Mesenchymal stem cell (in vitro differentiated cells and primary cell): ENCODE measurements around the gene CD40.

ENCODE experiments used
- DNase-seq: peaks from one replicate; pipeline ENCODE4 v3.0.0-alpha.2; 2013
- H2AFZ ChIP-seq: one replicate; pipeline ENCODE4 v1.6.1; 2013; ENCODE audit warnings: low read depth, mild to moderate bottlenecking, control low read depth, inconsistent platforms, low read length, moderate library complexity
- H2AK5ac ChIP-seq: 2 replicates; pipeline ENCODE4 v1.6.1; 2013; ENCODE audit warnings: low read length, moderate library complexity, mild to moderate bottlenecking, inconsistent platforms; ENCODE audit not compliant: severe bottlenecking
- H2BK120ac ChIP-seq: one replicate; pipeline ENCODE4 v1.6.1; 2013; ENCODE audit warnings: low read depth, mild to moderate bottlenecking, inconsistent platforms, low read length, moderate library complexity
- H2BK12ac ChIP-seq, 2 experiments: one replicate each; pipeline ENCODE4 v1.6.1; 2013; ENCODE audit warnings: inconsistent platforms in 2 of 2, low read length in 2 of 2, mild to moderate bottlenecking in 2 of 2, moderate library complexity in 2 of 2, control low read depth in 1 of 2
- H2BK15ac ChIP-seq: one replicate; pipeline ENCODE4 v1.6.1; 2013; ENCODE audit warnings: mild to moderate bottlenecking, low read depth, inconsistent platforms; ENCODE audit not compliant: poor library complexity, severe bottlenecking
- H2BK5ac ChIP-seq: 2 replicates; pipeline ENCODE4 v1.6.1; 2013; ENCODE audit warnings: low read depth, mild to moderate bottlenecking, low read length, control low read depth, inconsistent platforms; ENCODE audit not compliant: poor library complexity, severe bottlenecking
- H3K14ac ChIP-seq, 2 experiments: one replicate each; pipeline ENCODE4 v1.6.1; 2013; ENCODE audit warnings: inconsistent platforms in 2 of 2, low read length in 2 of 2, control low read depth in 1 of 2, mild to moderate bottlenecking in 1 of 2, moderate library complexity in 1 of 2
- H3K18ac ChIP-seq, 2 experiments: one replicate each; pipeline ENCODE4 v1.6.1; 2013; ENCODE audit warnings: inconsistent platforms in 2 of 2, low read length in 2 of 2, control low read depth in 1 of 2, low read depth in 1 of 2, mild to moderate bottlenecking in 1 of 2
- H3K23ac ChIP-seq, 2 experiments: one replicate each; pipeline ENCODE4 v1.6.1; 2013; ENCODE audit warnings: inconsistent platforms in 2 of 2, low read length in 2 of 2, mild to moderate bottlenecking in 2 of 2, moderate library complexity in 2 of 2, control low read depth in 1 of 2
- H3K27ac ChIP-seq: 2 replicates; pipeline ENCODE4 v1.5.1; 2013; ENCODE audit warnings: mild to moderate bottlenecking, moderate library complexity, low read length, control low read depth, inconsistent platforms; ENCODE audit not compliant: poor library complexity, severe bottlenecking
- H3K27me3 ChIP-seq, 2 experiments: 2 replicates each; pipeline versions ENCODE4 v1.6.1 to v1.7.0; 2013; ENCODE audit warnings: low read length in 2 of 2, mild to moderate bottlenecking in 2 of 2, moderate library complexity in 2 of 2, control low read depth in 1 of 2, inconsistent platforms in 1 of 2; ENCODE audit not compliant: control insufficient read depth in 1 of 2, insufficient read depth in 1 of 2
- H3K36me3 ChIP-seq, 2 experiments: 2 replicates each; pipeline versions ENCODE4 v1.6.1 to v1.7.0; 2013; ENCODE audit warnings: low read length in 2 of 2, control low read depth in 1 of 2, inconsistent platforms in 1 of 2, low read depth in 1 of 2, mild to moderate bottlenecking in 1 of 2; ENCODE audit not compliant: insufficient read depth in 2 of 2, control insufficient read depth in 1 of 2
- H3K4ac ChIP-seq, 2 experiments: one replicate each; pipeline ENCODE4 v1.6.1; 2013; ENCODE audit warnings: inconsistent platforms in 2 of 2, low read length in 2 of 2, mild to moderate bottlenecking in 2 of 2, moderate library complexity in 2 of 2, control low read depth in 1 of 2, low read depth in 1 of 2
- H3K4me1 ChIP-seq: 2 replicates; pipeline ENCODE4 v1.6.1; 2013; ENCODE audit warnings: low read depth, low read length, control low read depth; ENCODE audit not compliant: control insufficient read depth, insufficient read depth
- H3K4me2 ChIP-seq: 2 replicates; pipeline ENCODE4 v1.6.1; 2013; ENCODE audit warnings: low read length, mild to moderate bottlenecking, inconsistent platforms; ENCODE audit not compliant: poor library complexity, severe bottlenecking
- H3K4me3 ChIP-seq, 2 experiments: 2 replicates each; pipeline versions ENCODE4 v1.5.1 to v1.7.0; 2013; ENCODE audit warnings: low read length in 2 of 2, mild to moderate bottlenecking in 2 of 2, control low read depth in 1 of 2, low read depth in 1 of 2; ENCODE audit not compliant: insufficient read depth in 1 of 2
- H3K79me1 ChIP-seq: replicated peaks from 2 replicates; pipeline ENCODE4 v1.6.1; 2013; ENCODE audit warnings: mild to moderate bottlenecking, control low read depth, low read length, inconsistent platforms; ENCODE audit not compliant: poor library complexity, severe bottlenecking
- H3K9ac ChIP-seq: 2 replicates; pipeline ENCODE4 v1.7.0; 2013; ENCODE audit warnings: mild to moderate bottlenecking, low read length, moderate library complexity
- H3K9me3 ChIP-seq: 2 replicates; pipeline ENCODE4 v1.7.0; 2013; ENCODE audit warnings: mild to moderate bottlenecking, low read length; ENCODE audit not compliant: control insufficient read depth
- H4K8ac ChIP-seq: one replicate; pipeline ENCODE4 v1.6.1; 2013; ENCODE audit warnings: inconsistent platforms, mild to moderate bottlenecking, low read length, moderate library complexity
- H4K91ac ChIP-seq: one replicate; pipeline ENCODE4 v1.6.1; 2013; ENCODE audit warnings: mild to moderate bottlenecking, low read length, inconsistent platforms
- WGBS: methylation state at CpG from one replicate; pipeline ENCODE4 v1.1.7; 2013; ENCODE audit warnings: mixed read lengths; 5-methylcytosine and 5-hydroxymethylcytosine counted together

CD40 gene

GRCh38 chr20:46177768-46178167 is 59.7 kb downstream of the CD40 start:
- Histone ChIP-seq H3K36me3 (no peaks in the 10 kb centered on the region), H3K4me1 (peaks cover 8% of the 10 kb centered on the region), H3K9me3 (no peaks in the 10 kb centered on the region), H4K8ac (no peak overlapping the region), H3K9ac (no peak overlapping the region), H2BK5ac (no peak overlapping the region), H3K4me3 (peak overlapping the region in 1 of 2 experiments; percentile 1), H2BK12ac (no peak overlapping the region), H3K4ac (no peak overlapping the region), H3K14ac (no peak overlapping the region), H3K27me3 (peaks cover 52 to 87% of the 10 kb centered on the region in 2 experiments), H3K79me1 (no peaks in the 10 kb centered on the region), H3K27ac (no peak overlapping the region), H4K91ac (no peak overlapping the region), H3K4me2 (no peak overlapping the region), H2AFZ (no peak overlapping the region), H3K18ac (no peak overlapping the region), H3K23ac (no peak overlapping the region), H2BK120ac (no peak overlapping the region), H2AK5ac (no peak overlapping the region), H2BK15ac (no peak overlapping the region)
- DNase-seq, result no peak
- WGBS, result 86% methylated on average over 15 of the region's 15 CpGs

- Histone ChIP-seq H2BK5ac (no peak overlapping the region), H3K27ac (no peak overlapping the region), H3K9ac (no peak overlapping the region), H3K27me3 (peaks cover 41 to 77% of the 10 kb centered on the region in 2 experiments), H3K14ac (no peak overlapping the region), H3K79me1 (no peaks in the 10 kb centered on the region), H4K8ac (no peak overlapping the region), H3K4me2 (no peak overlapping the region), H2AFZ (no peak overlapping the region), H3K23ac (no peak overlapping the region), H3K36me3 (no peaks in the 10 kb centered on the region), H3K4me3 (no peak overlapping the region), H2BK15ac (no peak overlapping the region), H3K18ac (no peak overlapping the region), H2BK12ac (no peak overlapping the region), H4K91ac (no peak overlapping the region), H2BK120ac (no peak overlapping the region), H2AK5ac (no peak overlapping the region), H3K4ac (no peak overlapping the region), H3K4me1 (peaks cover 8% of the 10 kb centered on the region), H3K9me3 (no peaks in the 10 kb centered on the region)
- WGBS, result 70% methylated on average over 8 of the region's 8 CpGs
- DNase-seq, result no peak
Measured at GRCh38 chr20:46178891-46179290, 60.8 kb downstream of the CD40 start.
